HG02973 (cell line): ENCODE results near the gene PDCD10.

Experiments used
- ATAC-seq: cut with Tn5 transposase; IDR thresholded peaks from one replicate; pipeline ENCODE4 v1.9.1; 2021; ENCODE audit warnings: moderate library complexity; ENCODE audit not compliant: unreplicated experiment

The PDCD10 gene

DNA sequence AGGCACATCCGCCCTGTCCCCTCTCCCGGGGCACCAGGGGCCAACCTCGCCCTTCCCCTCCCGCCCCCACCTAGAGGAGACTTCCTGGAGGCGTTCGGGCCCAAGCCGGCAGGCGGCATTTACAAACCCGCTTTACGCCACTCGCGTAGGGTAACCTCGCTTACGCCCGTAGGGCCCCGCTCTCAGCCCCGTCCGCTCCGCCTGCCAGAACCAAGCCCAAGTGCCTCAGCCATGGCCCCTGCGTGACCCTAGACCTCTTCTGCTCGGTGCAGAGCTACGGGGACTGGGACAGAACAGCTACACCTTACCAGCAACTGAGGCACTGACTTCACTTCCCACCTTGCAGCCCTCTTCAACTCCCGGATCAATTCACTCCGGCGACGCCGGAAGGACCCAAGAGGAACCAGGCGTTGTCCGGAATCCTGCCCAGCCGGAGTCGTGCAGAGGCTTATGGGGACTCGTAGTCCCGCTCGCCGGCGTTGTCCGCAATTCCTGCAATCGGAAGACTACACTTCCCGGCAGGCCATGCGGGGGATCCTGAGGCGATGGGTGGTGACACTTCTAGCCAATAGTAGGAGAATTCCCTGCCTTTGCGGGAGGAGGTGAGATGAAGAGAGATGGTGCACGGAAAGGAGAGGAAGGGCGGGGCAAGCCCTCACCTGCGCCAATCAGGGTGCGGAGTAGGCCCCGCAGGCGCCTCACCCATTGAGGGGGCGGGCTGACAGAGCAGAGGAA, at the start of gene PDCD10:
Gene PDCD10, minus strand, starts transcription at position 395 of the 735 bp plus-strand sequence. CDS start 14,735 bp downstream, outside the sequence.
- ATAC-seq = peak; percentile 90

DNA sequence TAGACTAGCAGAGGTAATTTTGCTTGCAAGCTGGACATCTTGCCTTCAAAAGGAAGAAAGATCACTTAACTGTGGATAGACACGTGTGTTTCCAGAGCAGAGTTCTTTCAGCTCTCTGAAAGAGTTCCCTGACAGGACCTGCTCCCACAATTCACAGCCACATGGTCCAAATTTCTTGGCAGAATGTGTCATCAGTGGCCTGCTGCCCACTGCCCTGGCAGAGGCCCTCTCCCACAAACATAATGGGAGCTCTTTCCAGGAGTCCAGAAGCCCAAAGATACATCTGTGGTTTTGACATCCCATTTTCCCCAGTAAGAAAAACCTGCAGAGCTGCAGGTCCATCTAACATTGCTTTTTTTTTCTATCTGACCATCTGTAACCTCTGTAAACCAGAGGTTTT, 49.1 kb upstream of the PDCD10 start:
- ATAC-seq = no peak

DNA sequence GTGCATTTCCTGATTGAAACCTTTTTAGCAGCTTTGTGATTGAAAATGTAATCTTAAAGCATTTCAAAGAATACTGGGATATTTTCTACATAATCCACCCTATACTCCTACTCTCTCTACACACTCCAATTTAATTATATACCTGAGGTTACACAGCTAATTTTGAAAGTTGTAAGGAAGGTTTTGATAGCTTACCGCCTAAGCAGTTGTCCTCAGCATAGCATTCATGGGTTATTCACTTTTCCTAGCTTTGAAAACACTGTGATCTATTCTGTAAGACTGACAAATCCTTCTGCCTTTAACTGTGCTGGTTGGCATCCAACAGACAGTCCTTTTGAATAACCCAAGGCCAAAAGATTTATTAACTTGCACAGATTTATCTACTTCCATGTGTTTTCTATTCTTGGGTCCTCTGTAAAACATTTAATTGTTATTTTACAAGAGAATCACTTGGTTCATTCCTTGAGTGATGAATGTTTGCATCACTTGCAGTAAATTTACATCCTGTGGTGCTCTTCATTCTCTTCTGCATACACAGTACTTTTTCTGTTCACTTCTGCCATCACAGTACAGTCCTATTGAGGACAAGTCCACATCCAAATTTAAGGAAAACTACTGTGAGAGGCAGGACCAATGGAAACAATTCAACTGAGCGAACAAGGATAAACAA, 45.7 kb upstream of the PDCD10 start:
- ATAC-seq = no peak

DNA sequence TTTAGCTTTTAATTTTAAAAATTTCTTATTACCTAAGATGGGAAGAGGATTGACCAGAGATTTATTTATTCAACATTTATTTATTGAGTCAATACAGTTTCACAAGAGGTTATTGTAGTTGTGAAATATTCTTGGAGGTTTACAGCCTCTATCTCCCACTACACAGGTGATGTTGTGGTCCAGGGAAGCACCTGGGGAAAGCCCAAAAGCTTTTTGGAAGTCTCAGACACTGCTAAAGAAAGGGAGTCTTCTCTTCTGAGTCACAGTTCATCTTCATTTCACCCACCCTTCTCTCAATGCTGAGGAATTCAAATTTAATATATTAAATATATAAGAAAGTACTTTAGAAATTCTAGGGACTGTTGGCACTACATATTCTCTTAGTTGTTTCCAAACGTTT, 42.7 kb upstream of the PDCD10 start:
- peak; percentile 48 for ATAC-seq

DNA sequence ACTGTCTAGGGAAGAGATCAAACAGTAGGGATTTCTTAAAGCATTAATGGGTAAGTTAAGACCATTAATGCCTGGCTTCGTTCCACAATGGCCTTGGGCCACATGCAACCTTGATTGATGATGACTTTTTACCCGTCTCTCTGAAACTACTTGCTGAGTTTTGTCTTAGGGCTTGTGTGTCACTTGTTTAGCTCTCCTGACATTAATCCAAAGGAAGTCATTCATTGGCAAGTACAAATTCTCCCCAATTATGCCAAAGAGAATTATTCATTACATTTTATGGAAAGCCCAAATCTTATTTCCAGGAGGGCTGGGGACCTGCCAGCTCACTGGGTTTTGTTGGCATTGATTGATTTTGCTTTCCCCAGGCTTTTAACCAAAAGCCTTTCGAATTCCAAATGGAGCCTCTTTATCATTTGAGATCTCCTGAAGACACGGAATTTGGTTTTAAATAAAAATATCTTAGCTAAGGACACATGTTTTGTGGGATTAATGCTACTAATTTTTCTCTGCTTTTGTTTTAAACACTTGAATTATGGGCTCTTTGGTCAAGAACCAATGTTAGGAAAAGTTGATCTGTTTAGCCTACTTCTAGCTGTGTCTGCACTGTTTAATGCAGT, 41.5 kb upstream of the PDCD10 start:
- ATAC-seq = no peak

GRCh38 chr3:167773584-167773983, 38.9 kb upstream of the PDCD10 start:
- ATAC-seq = peak; percentile 79

- ATAC-seq = peak; percentile 31
These were observed 38.3 kb upstream of the PDCD10 start for GRCh38 chr3:167772992-167773391.

DNA sequence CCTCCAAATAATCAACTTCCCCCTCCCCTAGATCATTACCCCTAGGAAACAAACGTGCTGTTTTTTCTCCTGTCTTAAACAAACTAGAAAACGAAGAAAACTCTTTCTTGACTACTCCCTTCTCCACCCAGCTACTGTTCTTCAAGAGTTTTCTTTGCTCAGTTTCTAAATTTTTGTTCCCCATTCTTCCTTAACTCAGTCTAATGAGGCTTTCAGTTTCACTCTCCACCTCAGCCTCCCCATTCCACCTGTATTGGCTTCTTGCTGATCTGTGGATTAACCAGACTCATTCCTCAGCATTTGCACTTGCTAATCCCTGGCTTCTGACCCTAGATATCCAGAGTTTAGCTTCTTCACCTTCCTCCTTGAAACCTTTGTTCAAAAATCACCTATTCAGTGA, 27.6 kb upstream of the PDCD10 start:
- no peak for ATAC-seq

- ATAC-seq = no peak
These were observed 26.6 kb upstream of the PDCD10 start for GRCh38 chr3:167761302-167761701.

DNA sequence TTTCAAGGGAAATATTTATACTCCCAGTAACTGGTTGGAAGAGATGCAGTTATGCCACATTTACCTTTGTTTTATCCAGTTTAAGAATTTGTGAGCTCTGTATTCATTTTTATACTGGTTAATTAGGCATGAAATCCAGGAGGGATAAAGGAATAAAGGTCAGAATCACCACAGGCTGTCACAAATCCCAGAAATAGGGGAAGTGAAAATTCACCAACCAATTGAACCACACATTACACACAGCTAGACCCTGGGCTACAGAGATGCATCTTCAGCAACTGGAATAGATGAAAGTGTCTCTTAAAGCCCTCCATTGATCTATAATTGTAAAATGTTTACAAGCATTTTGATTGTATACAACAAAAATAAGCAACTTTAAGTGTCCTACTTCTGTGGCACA, 19.4 kb upstream of the PDCD10 start:
- ATAC-seq = no peak

DNA sequence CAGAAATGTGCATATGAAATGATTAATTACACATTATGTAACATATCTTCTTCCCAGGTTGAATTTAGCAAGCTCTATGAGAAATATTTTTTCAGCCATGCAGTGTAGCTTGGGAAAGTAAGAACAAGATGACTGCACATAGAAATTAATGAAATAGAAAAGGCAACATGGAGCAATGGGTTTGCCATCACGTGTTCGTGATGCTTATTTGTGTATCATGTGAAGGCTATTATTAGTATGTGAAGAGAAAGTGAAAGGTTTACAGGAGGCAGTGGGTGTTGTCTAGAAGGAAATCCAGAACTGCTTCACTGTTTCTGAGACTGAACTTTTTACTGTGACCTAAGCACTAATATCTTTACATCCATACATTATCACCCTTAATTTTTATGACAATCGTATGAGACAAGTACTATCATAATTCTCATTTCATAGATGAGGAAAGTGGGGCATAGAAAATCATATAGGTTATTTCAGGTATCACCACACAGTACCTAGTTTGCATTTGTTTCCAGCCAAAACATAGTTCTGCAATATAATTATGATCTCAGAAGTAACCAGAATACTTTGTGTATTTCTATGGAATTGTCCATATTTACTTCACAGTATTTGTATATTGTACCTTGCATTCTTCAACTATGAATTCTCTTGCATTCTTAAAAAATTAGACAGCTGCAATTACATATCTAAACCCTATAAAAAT, 15.7 kb upstream of the PDCD10 start:
- ATAC-seq = peak; percentile 100

GRCh38 chr3:167749728-167750127, 15.0 kb upstream of the PDCD10 start:
- ATAC-seq = no peak

DNA sequence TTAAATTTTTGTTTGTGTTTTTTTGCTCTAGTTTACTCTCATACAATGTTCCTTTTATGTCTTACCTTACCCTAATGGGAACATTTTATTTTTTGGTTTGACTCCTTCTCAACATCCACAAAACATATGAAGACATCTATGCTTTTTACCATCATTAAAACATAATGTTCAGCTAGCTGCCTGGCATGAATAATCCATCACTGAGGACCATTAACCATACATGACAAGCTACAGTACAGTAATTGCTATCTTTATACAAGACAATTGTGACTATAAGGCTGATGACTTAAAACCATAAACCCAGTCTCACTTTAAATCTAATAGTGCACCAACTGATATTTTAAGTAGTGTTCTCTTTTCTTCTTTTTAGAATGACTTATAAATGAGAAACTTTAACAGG, 14.5 kb upstream of the PDCD10 start:
- no peak for ATAC-seq

GRCh38 chr3:167743799-167744198, 9.1 kb upstream of the PDCD10 start:
- ATAC-seq = no peak

DNA sequence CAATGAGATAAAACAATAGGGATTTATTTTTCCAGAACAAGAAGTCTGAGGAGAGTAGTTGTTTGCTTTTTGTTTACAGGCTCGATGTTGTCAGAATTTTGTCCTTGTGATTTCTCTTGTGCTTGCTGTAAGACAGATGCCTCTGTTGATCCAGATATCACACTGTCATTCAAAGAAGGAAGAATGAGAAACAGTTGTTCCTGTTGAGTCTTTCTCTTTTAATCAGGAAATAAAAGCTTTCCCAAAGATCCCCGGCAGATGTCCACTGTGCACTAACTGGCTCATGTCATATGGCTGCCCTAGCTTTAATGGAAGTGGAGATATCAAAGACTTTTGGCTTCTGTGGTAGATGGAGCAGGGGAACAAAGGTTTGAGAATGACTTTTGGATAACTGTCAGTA, 7.6 kb upstream of the PDCD10 start:
- no peak for ATAC-seq

- peak; percentile 86 for ATAC-seq
These were observed 6.4 kb upstream of the PDCD10 start for GRCh38 chr3:167740961-167741587.

DNA sequence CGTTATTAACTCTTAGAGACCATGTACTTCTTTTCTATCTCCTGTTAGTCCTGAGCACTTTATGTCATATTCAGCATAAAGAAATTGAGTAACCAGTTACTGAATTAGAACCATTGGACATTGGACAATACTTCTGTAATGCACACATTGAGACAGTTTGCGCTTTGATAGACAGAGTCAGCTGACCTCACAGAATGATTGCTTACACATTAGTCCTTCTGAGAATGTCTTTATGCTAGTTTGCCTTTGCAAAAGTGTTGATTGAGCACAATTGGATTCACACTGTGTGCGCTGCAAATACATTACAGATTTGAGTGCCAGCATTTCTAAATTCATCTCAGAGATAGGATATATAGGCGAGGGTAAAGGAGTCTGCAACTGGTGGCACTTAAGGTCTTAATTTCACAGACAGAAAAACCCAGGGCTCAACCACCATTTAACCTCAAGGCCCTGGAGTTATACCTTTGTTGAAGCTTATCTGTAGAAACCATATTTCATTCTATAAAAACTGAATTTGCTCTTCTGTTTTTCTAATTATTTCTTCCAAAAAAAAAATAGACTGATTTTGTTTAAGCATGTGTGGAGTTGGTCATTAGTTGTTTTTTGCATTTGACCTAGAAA, 4.6 kb upstream of the PDCD10 start:
- ATAC-seq = no peak

- no peak for ATAC-seq
These were observed 3.3 kb upstream of the PDCD10 start for GRCh38 chr3:167738037-167738436.

GRCh38 chr3:167736997-167737396, 2.3 kb upstream of the PDCD10 start:
- no peak for ATAC-seq

- ATAC-seq = no peak
These were observed 1.6 kb upstream of the PDCD10 start for GRCh38 chr3:167736264-167736787.
